Measurements from ENCODE around the gene COG5. TPM values are rescaled to one million over a fixed set of nuclear protein-coding genes. Genes with fewer than 3 reads are reported as not detected.

Gene COG5
- total and polyA plus RNA-seq, 2 of the 4 experiments (the other 2 are of a cell fraction): 18.5 to 27.4 TPM

- H2BK15ac ChIP-seq (ENCODE audit: low read depth, low read length): no peak overlapping the region
- H2AK9ac ChIP-seq (replicated peaks; ENCODE audit: low read depth, low read length, poor library complexity): no peak overlapping the region
- no peak overlapping the region for H3K4me2 ChIP-seq (ENCODE audit: low read depth, low read length)
- no peaks in the 10 kb centered on the region for H4K20me1 ChIP-seq (ENCODE audit: insufficient read depth, low read length)
- POLR2A ChIA-PET (ENCODE audit: unreplicated experiment): interaction anchor here (0.7 kb wide), 1 partner anchor 13 kb away, joined by 14 read pairs; no protein-coding TSS in a partner anchor
- no peak overlapping the region for H3K4ac ChIP-seq (ENCODE audit: low read depth, low read length)
- H3K27ac ChIP-seq (ENCODE audit: insufficient read depth, low read length): no peak overlapping the region
- no peak overlapping the region for H3K14ac ChIP-seq (replicated peaks; ENCODE audit: low read depth, low read length)
- DNase-seq: peak; percentile 29
- H4K8ac ChIP-seq (ENCODE audit: low read depth in 2 of 2, low read length in 2 of 2): no peak overlapping the region
- H3K23ac ChIP-seq (ENCODE audit: low read depth, low read length): no peak overlapping the region
- H3K9me3 ChIP-seq (ENCODE audit: control insufficient read depth, insufficient read depth, low read length): no peaks in the 10 kb centered on the region
- no peak overlapping the region for H2BK5ac ChIP-seq (ENCODE audit: low read depth, low read length, poor library complexity, severe bottlenecking)
- no peak overlapping the region for H3K18ac ChIP-seq (ENCODE audit: low read depth, low read length)
- no peak overlapping the region for H3K56ac ChIP-seq (ENCODE audit: extremely low read depth, insufficient read depth, low read length)
- no CpG with 5 or more reads among the region's 2 CpGs for WGBS, 2 experiments (ENCODE audit: extremely low coverage in 2 of 2, insufficient read length in 1 of 2)
- no peaks in the 10 kb centered on the region for H3K27me3 ChIP-seq (ENCODE audit: control insufficient read depth, insufficient read depth, low read length)
- no peak overlapping the region for H4K91ac ChIP-seq (ENCODE audit: insufficient read depth, low read depth, low read length)
- H3K4me1 ChIP-seq (ENCODE audit: control insufficient read depth, insufficient read depth, low read length): peaks cover 9% of the 10 kb centered on the region
- H3K4me3 ChIP-seq (ENCODE audit: insufficient read depth, low read depth, low read length): no peak overlapping the region
- no peak overlapping the region for H3K9ac ChIP-seq (ENCODE audit: low read depth, low read length)
- no TSS peak for BruUV-seq (replicated peaks)
- H4K5ac ChIP-seq (ENCODE audit: low read depth, low read length): no peak overlapping the region
- CTCF ChIA-PET: interaction anchor here (0.7 kb wide), 1 partner anchor 651 kb away, joined by 3 read pairs; no protein-coding TSS in a partner anchor
- H2BK20ac ChIP-seq (ENCODE audit: low read depth, low read length): no peak overlapping the region
- ATAC-seq (ENCODE audit: low read depth): peak; percentile 32; the same call in 1 of the 2 replicates
- peaks cover 7% of the 10 kb centered on the region for H3K9me1 ChIP-seq (ENCODE audit: insufficient read depth, low read length)
- H3K79me1 ChIP-seq (ENCODE audit: low read depth in 1 of 2, low read length in 2 of 2): no peaks in the 10 kb centered on the region
- intact Hi-C loops (cut with micrococcal nuclease): no loop called here
- no peaks in the 10 kb centered on the region for H3K36me3 ChIP-seq (ENCODE audit: control insufficient read depth, insufficient read depth, low read length)
- dilution Hi-C loops (cut with HindIII; ENCODE audit: low sequenced_read_pairs, unreplicated experiment): no loop called here
- no peak overlapping the region for H2BK120ac ChIP-seq (ENCODE audit: low read depth, low read length)
- no peak overlapping the region for H2AFZ ChIP-seq (replicated peaks; ENCODE audit: low read length, poor library complexity)
- no peak for TF ChIP-seq ELK1 (IDR thresholded peaks at IDR 0.05; ENCODE audit: borderline replicate concordance, low read depth, low read length)
- TF ChIP-seq CHD1 (IDR thresholded peaks at IDR 0.05; ENCODE audit: low read depth, low read length): no peak
- no peak for TF ChIP-seq NFE2L2 (IDR thresholded peaks at IDR 0.05; ENCODE audit: low read depth, low read length)
- no peak for TF ChIP-seq CEBPB (IDR thresholded peaks at IDR 0.05; ENCODE audit: low read depth, low read length)
- TF ChIP-seq MAFK (IDR thresholded peaks at IDR 0.05; ENCODE audit: low read depth, low read length): no peak
- TF ChIP-seq RAD21 (IDR thresholded peaks at IDR 0.05; ENCODE audit: low read length): no peak
- TF ChIP-seq RCOR1 (IDR thresholded peaks at IDR 0.05; ENCODE audit: insufficient replicate concordance, low read length): no peak
- TF ChIP-seq POLR2A (IDR thresholded peaks at IDR 0.05; ENCODE audit: low read depth, low read length): no peak
- TF ChIP-seq BHLHE40 (IDR thresholded peaks at IDR 0.05; ENCODE audit: low read depth, low read length): no peak
- no peak for TF ChIP-seq SMC3 (IDR thresholded peaks at IDR 0.05; ENCODE audit: low read depth, low read length)
- no peak for TF ChIP-seq FOS (IDR thresholded peaks at IDR 0.05; ENCODE audit: low read depth, low read length)
- no peak for TF ChIP-seq MAZ (IDR thresholded peaks at IDR 0.05; ENCODE audit: borderline replicate concordance, low read depth, low read length)
- TF ChIP-seq RFX5 (IDR thresholded peaks at IDR 0.05; ENCODE audit: low read depth, low read length): no peak
- no peak for TF ChIP-seq MXI1 (IDR thresholded peaks at IDR 0.05; ENCODE audit: borderline replicate concordance, low read depth, low read length)
- TF ChIP-seq CTCF (conservative IDR thresholded peaks at IDR 0.05; ENCODE audit: low read depth, low read length): no peak
- TF ChIP-seq USF2 (IDR thresholded peaks at IDR 0.05; ENCODE audit: low read depth, low read length): no peak
- H2AK5ac ChIP-seq (ENCODE audit: low read depth, low read length): no peak overlapping the region
- in situ Hi-C loops (cut with MboI; ENCODE audit: low sequenced_read_pairs): no loop called here
These were observed 335.4 kb downstream of the COG5 start for GRCh38 chr7:107228291-107228690.

Data from IMR-90 (cell line).